ENCODE measurements around the gene FBXO7. TPM values are rescaled to one million over a fixed set of nuclear protein-coding genes. Genes with fewer than 3 reads are reported as not detected.

FBXO7 gene
- total and polyA plus RNA-seq, 2 of the 4 experiments (the other 2 are of a cell fraction), result 71.5 TPM

DNA sequence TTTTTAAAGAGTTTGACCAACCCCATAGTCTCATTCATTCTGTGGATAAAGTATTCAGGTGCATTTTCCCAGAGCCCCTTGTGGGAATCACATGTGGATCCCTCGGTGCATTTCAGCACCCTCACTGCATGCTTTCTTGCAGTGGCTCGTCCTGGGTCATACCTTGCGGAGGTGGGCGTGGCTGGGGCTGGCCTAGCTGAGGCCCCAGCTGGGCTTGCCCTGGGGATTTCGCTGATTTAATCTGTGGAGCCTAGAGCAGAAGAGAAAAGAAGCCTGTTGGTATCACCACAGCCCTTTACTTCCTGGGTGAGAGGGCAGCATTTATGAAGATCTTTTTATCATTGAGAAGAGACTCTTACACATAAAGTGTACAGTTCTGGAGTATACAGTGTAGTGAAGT, 53.1 kb downstream of the FBXO7 start:
- H4K5ac ChIP-seq (ENCODE audit: low read depth, low read length), result no peak overlapping the region
- ChIA-PET POLR2A (ENCODE audit: unreplicated experiment) (no interaction called here), CTCF (interaction anchor here (1.0 to 1.1 kb wide), 2 partner anchors 10 to 135 kb away, joined by 3 read pairs; no protein-coding TSS in a partner anchor)
- no peak overlapping the region for H3K27ac ChIP-seq (ENCODE audit: insufficient read depth, low read length)
- no peak overlapping the region for H3K23ac ChIP-seq (ENCODE audit: low read depth, low read length)
- H3K4me3 ChIP-seq (ENCODE audit: insufficient read depth, low read depth, low read length), result no peak overlapping the region
- no peak overlapping the region for H4K91ac ChIP-seq (ENCODE audit: insufficient read depth, low read depth, low read length)
- no peak overlapping the region for H2AK9ac ChIP-seq (replicated peaks; ENCODE audit: low read depth, low read length, poor library complexity)
- H2AK5ac ChIP-seq (ENCODE audit: low read depth, low read length), result no peak overlapping the region
- H3K4me2 ChIP-seq (ENCODE audit: low read depth, low read length), result no peak overlapping the region
- dilution Hi-C loops (cut with HindIII; ENCODE audit: low sequenced_read_pairs, unreplicated experiment), result no loop called here
- H2BK20ac ChIP-seq (ENCODE audit: low read depth, low read length), result no peak overlapping the region
- H3K56ac ChIP-seq (ENCODE audit: extremely low read depth, insufficient read depth, low read length), result no peak overlapping the region
- 80% methylated on average over 4 of the region's 5 CpGs; no CpG with 5 or more reads in 1 of the 2 experiments for WGBS, 2 experiments (ENCODE audit: extremely low coverage in 2 of 2, insufficient read length in 1 of 2)
- DNase-seq (no peak), ATAC-seq (ENCODE audit: low read depth) (no peak)
- H3K18ac ChIP-seq (ENCODE audit: low read depth, low read length), result no peak overlapping the region
- no TSS peak for BruUV-seq (replicated peaks)
- no peaks in the 10 kb centered on the region for H3K27me3 ChIP-seq (ENCODE audit: control insufficient read depth, insufficient read depth, low read length)
- no peak overlapping the region for H2BK5ac ChIP-seq (ENCODE audit: low read depth, low read length, poor library complexity, severe bottlenecking)
- H3K4me1 ChIP-seq (ENCODE audit: control insufficient read depth, insufficient read depth, low read length), result peaks cover 11% of the 10 kb centered on the region
- no peak overlapping the region for H2AFZ ChIP-seq (replicated peaks; ENCODE audit: low read length, poor library complexity)
- no peak overlapping the region for H2BK120ac ChIP-seq (ENCODE audit: low read depth, low read length)
- intact Hi-C loops (cut with micrococcal nuclease), result no loop called here
- peaks cover under 1% of the 10 kb centered on the region; the same call in 1 of the 2 replicates for H3K9me1 ChIP-seq (ENCODE audit: insufficient read depth, low read length)
- no peak overlapping the region for H3K14ac ChIP-seq (replicated peaks; ENCODE audit: low read depth, low read length)
- no peaks in the 10 kb centered on the region for H3K9me3 ChIP-seq (ENCODE audit: control insufficient read depth, insufficient read depth, low read length)
- no peaks in the 10 kb centered on the region for H3K79me1 ChIP-seq (ENCODE audit: low read depth in 1 of 2, low read length in 2 of 2)
- H2BK15ac ChIP-seq (ENCODE audit: low read depth, low read length), result no peak overlapping the region
- no peak overlapping the region for H3K4ac ChIP-seq (ENCODE audit: low read depth, low read length)
- H3K9ac ChIP-seq (ENCODE audit: low read depth, low read length), result no peak overlapping the region
- no peaks in the 10 kb centered on the region for H3K36me3 ChIP-seq (ENCODE audit: control insufficient read depth, insufficient read depth, low read length)
- in situ Hi-C loops (cut with MboI; ENCODE audit: low sequenced_read_pairs), result loop anchor here (5.0 kb wide), 3 partner anchors 100 to 460 kb away; no protein-coding TSS in a partner anchor
- TF ChIP-seq RCOR1 (IDR thresholded peaks at IDR 0.05; ENCODE audit: insufficient replicate concordance, low read length) (no peak), NFE2L2 (IDR thresholded peaks at IDR 0.05; ENCODE audit: low read depth, low read length) (no peak), CEBPB (IDR thresholded peaks at IDR 0.05; ENCODE audit: low read depth, low read length) (no peak), RAD21 (IDR thresholded peaks at IDR 0.05; ENCODE audit: low read length) (no peak), MAZ (IDR thresholded peaks at IDR 0.05; ENCODE audit: borderline replicate concordance, low read depth, low read length) (no peak), CHD1 (IDR thresholded peaks at IDR 0.05; ENCODE audit: low read depth, low read length) (no peak), BHLHE40 (IDR thresholded peaks at IDR 0.05; ENCODE audit: low read depth, low read length) (no peak), FOS (IDR thresholded peaks at IDR 0.05; ENCODE audit: low read depth, low read length) (no peak), POLR2A (IDR thresholded peaks at IDR 0.05; ENCODE audit: low read depth, low read length) (no peak), SMC3 (IDR thresholded peaks at IDR 0.05; ENCODE audit: low read depth, low read length) (no peak), MAFK (IDR thresholded peaks at IDR 0.05; ENCODE audit: low read depth, low read length) (no peak)
- TF ChIP-seq, protein P1, sequence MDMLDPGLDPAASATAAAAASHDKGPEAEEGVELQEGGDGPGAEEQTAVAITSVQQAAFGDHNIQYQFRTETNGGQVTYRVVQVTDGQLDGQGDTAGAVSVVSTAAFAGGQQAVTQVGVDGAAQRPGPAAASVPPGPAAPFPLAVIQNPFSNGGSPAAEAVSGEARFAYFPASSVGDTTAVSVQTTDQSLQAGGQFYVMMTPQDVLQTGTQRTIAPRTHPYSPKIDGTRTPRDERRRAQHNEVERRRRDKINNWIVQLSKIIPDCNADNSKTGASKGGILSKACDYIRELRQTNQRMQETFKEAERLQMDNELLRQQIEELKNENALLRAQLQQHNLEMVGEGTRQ (IDR thresholded peaks at IDR 0.05; ENCODE audit: low read depth, low read length), result no peak
- TF ChIP-seq, protein P2, sequence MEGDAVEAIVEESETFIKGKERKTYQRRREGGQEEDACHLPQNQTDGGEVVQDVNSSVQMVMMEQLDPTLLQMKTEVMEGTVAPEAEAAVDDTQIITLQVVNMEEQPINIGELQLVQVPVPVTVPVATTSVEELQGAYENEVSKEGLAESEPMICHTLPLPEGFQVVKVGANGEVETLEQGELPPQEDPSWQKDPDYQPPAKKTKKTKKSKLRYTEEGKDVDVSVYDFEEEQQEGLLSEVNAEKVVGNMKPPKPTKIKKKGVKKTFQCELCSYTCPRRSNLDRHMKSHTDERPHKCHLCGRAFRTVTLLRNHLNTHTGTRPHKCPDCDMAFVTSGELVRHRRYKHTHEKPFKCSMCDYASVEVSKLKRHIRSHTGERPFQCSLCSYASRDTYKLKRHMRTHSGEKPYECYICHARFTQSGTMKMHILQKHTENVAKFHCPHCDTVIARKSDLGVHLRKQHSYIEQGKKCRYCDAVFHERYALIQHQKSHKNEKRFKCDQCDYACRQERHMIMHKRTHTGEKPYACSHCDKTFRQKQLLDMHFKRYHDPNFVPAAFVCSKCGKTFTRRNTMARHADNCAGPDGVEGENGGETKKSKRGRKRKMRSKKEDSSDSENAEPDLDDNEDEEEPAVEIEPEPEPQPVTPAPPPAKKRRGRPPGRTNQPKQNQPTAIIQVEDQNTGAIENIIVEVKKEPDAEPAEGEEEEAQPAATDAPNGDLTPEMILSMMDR (conservative IDR thresholded peaks at IDR 0.05; ENCODE audit: low read depth, low read length), result no peak
- TF ChIP-seq, protein P3, sequence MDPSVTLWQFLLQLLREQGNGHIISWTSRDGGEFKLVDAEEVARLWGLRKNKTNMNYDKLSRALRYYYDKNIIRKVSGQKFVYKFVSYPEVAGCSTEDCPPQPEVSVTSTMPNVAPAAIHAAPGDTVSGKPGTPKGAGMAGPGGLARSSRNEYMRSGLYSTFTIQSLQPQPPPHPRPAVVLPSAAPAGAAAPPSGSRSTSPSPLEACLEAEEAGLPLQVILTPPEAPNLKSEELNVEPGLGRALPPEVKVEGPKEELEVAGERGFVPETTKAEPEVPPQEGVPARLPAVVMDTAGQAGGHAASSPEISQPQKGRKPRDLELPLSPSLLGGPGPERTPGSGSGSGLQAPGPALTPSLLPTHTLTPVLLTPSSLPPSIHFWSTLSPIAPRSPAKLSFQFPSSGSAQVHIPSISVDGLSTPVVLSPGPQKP (IDR thresholded peaks at IDR 0.05; ENCODE audit: borderline replicate concordance, low read depth, low read length), result no peak
- H4K20me1 ChIP-seq (ENCODE audit: insufficient read depth, low read length), result no peaks in the 10 kb centered on the region
- H4K8ac ChIP-seq (ENCODE audit: low read depth in 2 of 2, low read length in 2 of 2), result no peak overlapping the region
